ENCODE results near the gene MLLT1. TPM values are rescaled to one million over a fixed set of nuclear protein-coding genes. Genes with fewer than 3 reads are reported as not detected.

The MLLT1 gene
- total and polyA plus RNA-seq, 8 donors = 19.6 to 37.5 (median 25.4) TPM

- no peaks in the 10 kb centered on the region for H3K27me3 ChIP-seq
- H3K27ac ChIP-seq = peak overlapping the region in 2 of 4 donors; percentile 58 to 81
- H3K36me3 ChIP-seq = peaks cover 0 to 13% (median 0%) of the 10 kb centered on the region in 3 donors
- peaks cover 37 to 46% (median 45%) of the 10 kb centered on the region in 3 donors for H3K4me1 ChIP-seq
- WGBS, 2 donors = 37 to 42% methylated on average over 9 of the region's 9 CpGs
- ATAC-seq (peak in 3 of 4 donors; percentile 1 to 4 (median 2)), FAIRE-seq (no peak), DNase-seq (no peak)
- intact Hi-C loops (cut with DNase I) = no loop called here
- H3K4me3 ChIP-seq = peak overlapping the region in 1 of 4 donors; percentile 36
- no peak for TF ChIP-seq CTCF (IDR thresholded peaks at IDR 0.05)
- H3K9me3 ChIP-seq = no peaks in the 10 kb centered on the region
These were observed 8.5 kb downstream of the MLLT1 start for GRCh38 chr19:6271251-6271650.

GRCh38 chr19:6270822-6271221 lies 9.0 kb downstream of the MLLT1 start:
- Histone ChIP-seq H3K4me3 (no peak overlapping the region), H3K27me3 (no peaks in the 10 kb centered on the region), H3K36me3 (peaks cover 0 to 13% (median 0%) of the 10 kb centered on the region in 3 donors), H3K27ac (no peak overlapping the region), H3K9me3 (no peaks in the 10 kb centered on the region), H3K4me1 (peaks cover 37 to 46% (median 45%) of the 10 kb centered on the region in 3 donors)
- intact Hi-C loops (cut with DNase I) = no loop called here
- ATAC-seq (no peak), FAIRE-seq (no peak), DNase-seq (no peak)
- no peak for TF ChIP-seq CTCF (IDR thresholded peaks at IDR 0.05)
- 90 to 92% methylated on average over 16 to 17 of the region's 17 CpGs for WGBS, 2 donors

GRCh38 chr19:6270076-6270745 lies 9.6 kb downstream of the MLLT1 start:
- no peak for TF ChIP-seq CTCF (IDR thresholded peaks at IDR 0.05)
- H3K27ac ChIP-seq = no peak overlapping the region
- peaks cover 36 to 45% (median 44%) of the 10 kb centered on the region in 3 donors for H3K4me1 ChIP-seq
- intact Hi-C loops (cut with DNase I) = no loop called here
- H3K36me3 ChIP-seq = peaks cover 0 to 13% (median 0%) of the 10 kb centered on the region in 3 donors
- 80 to 87% methylated on average over 31 of the region's 31 CpGs for WGBS, 2 donors
- DNase-seq = peak in 1 of 6 donors; percentile 41
- no peak for FAIRE-seq
- H3K27me3 ChIP-seq = no peaks in the 10 kb centered on the region
- no peaks in the 10 kb centered on the region for H3K9me3 ChIP-seq
- no peak overlapping the region for H3K4me3 ChIP-seq
- ATAC-seq = no peak

GRCh38 chr19:6269101-6269886 lies 10.5 kb downstream of the MLLT1 start:
- no peaks in the 10 kb centered on the region for H3K27me3 ChIP-seq
- intact Hi-C loops (cut with DNase I) = no loop called here
- peaks cover 0 to 13% (median 0%) of the 10 kb centered on the region in 3 donors for H3K36me3 ChIP-seq
- H3K4me3 ChIP-seq = no peak overlapping the region
- H3K27ac ChIP-seq = no peak overlapping the region
- peaks cover 27 to 36% (median 35%) of the 10 kb centered on the region in 3 donors for H3K4me1 ChIP-seq
- ATAC-seq = no peak
- H3K9me3 ChIP-seq = no peaks in the 10 kb centered on the region
- WGBS, 2 donors = 89% methylated on average over 33 of the region's 33 CpGs
- no peak for FAIRE-seq
- TF ChIP-seq CTCF (IDR thresholded peaks at IDR 0.05) = no peak
- no peak for DNase-seq
